Measurements from ENCODE around the gene PTK6.
"Not testable (repeated sequence)": the region's sequence is repeated elsewhere in the genome, so short reads cannot be mapped to it uniquely, and the experiment has no call there.

PTK6 gene

DNA sequence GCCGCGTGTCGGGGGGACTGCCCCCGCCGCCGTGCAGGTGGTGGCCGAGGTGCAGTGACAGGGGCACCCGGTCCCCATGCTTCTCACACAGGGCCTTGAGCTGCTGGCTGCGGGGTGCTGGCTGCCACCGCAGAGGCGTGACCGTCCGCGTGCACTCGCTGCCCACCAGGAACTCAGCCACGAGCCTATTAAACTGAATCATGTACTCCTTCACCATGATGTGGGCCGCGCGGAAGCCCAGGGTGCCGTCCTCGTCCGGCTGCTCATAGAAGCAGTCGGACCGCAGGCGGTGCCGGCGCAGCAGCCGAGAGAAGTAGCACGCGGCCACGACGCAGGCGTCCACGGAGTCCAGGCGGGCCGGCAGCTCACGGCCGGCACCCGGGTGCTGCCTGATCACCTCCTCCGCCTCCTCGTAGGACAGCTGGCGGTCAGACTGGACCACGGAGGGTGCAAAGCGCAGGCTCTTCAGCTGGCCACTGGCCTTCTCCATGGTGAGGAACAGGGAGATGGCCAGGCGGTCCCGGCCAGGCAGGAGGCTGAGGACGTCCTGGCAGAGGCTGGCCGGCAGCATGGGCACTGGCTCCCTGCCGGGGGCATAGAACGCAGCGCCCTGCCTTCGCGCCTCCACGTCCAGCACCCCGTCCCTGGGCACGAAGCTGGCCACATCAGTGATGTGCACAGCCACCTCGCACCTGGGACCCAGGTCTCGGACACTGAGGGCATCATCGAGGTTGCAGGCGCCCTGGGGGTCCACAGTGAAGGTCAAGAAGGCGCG lies 27.0 kb upstream of the PTK6 start:
- Mint-ChIP-seq H3K36me3 (ENCODE audit: low read depth) (peaks cover 25% of the 10 kb centered on the region), H3K4me3 (no peak overlapping the region), H3K27me3 (ENCODE audit: low read depth) (no peaks in the 10 kb centered on the region), H3K9me3 (no peaks in the 10 kb centered on the region), H3K27ac (no peak overlapping the region), H3K4me1 (ENCODE audit: low read depth) (peaks cover 15% of the 10 kb centered on the region)

DNA sequence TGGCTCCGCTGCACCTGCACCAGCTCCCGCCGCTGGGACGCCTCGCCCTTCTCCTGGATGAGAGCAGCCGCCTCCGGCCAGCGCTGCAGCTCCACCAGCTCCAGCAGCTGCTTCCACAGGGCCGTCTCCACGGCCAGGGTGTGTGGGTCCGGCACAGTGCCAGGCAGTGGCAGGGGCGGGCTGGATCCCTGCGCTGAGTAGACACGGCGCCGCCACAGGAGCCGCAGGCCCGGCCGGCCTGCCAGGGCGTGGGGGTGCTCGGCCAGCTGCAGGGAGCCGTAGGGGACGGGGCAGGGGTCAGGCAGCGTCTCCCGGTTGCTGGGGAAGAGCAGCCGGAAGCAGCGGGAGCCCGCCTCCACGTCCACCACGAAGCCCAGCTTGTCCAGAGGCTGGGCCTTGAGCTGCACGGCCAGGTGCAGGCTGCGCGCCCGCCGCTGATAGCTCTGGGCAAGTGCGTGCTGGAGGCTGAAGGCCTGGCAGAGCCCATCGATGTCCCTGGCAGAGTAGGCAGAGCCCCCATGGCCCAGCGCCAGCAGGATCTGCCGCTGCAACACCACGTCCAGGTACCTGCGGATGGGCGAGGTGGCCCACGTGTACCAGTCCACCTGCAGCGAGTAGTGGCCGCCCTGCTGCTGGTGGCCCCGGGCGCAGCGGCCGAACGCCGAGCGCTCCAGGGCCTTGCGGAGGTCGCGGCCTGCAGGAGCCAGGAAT lies 26.2 kb upstream of the PTK6 start:
- Mint-ChIP-seq H3K4me1 (ENCODE audit: low read depth) (peaks cover 11% of the 10 kb centered on the region), H3K27ac (no peak overlapping the region), H3K27me3 (ENCODE audit: low read depth) (no peaks in the 10 kb centered on the region), H3K9me3 (no peaks in the 10 kb centered on the region), H3K36me3 (ENCODE audit: low read depth) (peaks cover 24% of the 10 kb centered on the region), H3K4me3 (no peak overlapping the region)

DNA sequence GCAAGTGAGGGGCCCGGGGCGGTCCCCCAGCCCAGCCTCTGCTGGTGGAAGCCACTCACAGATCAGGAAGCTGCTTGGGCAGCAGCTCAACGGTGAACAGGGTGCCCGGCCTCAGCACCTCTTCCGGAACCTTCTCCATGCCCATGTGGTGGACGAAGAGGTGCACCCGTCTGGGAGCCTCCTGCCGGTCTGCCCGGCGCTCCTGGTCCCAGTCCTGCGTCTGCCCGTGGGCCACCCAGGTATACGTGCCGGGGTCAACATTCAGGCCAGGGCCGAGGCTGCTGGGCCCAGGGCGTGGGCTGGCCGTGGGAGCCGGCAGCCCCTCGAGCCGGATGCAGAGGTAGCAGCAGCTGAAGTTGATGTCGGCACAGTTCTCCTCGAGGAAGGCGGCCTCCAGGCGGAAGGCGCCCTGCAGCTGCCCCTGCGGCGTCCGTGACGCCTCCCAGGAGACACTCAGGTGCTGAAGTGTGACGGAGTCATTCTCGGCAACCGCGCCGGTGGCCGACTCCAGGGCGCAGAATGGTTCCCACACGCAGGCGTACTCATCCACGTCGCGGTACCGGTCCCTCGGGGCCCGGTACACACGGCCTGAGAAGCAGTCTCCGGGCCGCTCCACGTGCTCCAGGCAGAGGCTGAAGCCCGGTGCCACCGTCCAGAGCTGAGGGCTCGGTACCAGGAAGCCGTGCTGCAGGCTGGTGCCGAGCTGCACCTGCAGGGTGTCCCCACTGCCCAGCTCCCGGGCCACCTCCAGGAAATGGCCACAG lies 25.5 kb upstream of the PTK6 start:
- Mint-ChIP-seq H3K4me3 (no peak overlapping the region), H3K4me1 (ENCODE audit: low read depth) (peaks cover 3% of the 10 kb centered on the region), H3K27ac (no peak overlapping the region), H3K9me3 (no peaks in the 10 kb centered on the region), H3K27me3 (ENCODE audit: low read depth) (no peaks in the 10 kb centered on the region), H3K36me3 (ENCODE audit: low read depth) (peaks cover 19% of the 10 kb centered on the region)

DNA sequence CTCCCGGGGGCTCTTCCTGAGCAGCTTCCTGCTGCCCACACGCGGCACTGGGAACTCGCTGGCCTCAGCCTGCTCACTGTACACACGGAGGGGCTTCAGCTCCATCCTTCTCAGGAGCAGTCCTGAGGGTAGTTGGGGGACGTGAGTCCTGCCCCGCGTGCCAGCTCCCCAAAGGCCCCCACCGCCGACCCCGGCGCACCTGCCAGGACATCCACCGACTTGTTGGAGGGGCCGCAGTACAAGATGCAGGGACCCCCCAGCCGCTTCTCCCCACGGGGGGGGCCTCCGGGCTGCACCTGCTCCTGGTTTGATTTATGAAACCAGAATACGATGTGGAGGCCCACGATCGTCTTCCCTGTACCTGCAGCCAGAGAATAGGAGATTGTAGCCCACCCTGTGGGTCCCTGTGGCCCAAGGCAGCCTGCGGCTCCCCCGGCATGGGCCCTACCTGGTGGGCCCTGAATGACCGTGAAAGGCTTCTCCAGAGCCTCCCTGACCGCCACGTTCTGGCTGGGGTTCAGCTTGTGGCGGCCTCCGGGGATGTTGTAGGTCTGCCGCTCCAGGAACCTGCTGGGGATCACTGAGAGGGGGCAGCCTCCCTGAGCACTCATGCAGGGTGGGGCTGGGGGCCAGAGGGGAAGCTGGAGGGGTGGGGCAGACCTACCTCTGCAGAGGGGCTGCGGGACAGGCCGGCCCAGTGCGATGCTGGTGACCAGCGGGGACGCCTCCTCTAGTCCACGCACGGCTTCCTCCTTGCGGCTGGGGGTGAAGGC lies 24.6 kb upstream of the PTK6 start:
- no peaks in the 10 kb centered on the region for H3K27me3 Mint-ChIP-seq (ENCODE audit: low read depth)
- H3K36me3 Mint-ChIP-seq (ENCODE audit: low read depth) = peaks cover 18% of the 10 kb centered on the region
- H3K4me3 Mint-ChIP-seq = no peak overlapping the region
- peaks cover 1% of the 10 kb centered on the region for H3K4me1 Mint-ChIP-seq (ENCODE audit: low read depth)
- H3K27ac Mint-ChIP-seq = no peak overlapping the region
- H3K9me3 Mint-ChIP-seq = no peaks in the 10 kb centered on the region

DNA sequence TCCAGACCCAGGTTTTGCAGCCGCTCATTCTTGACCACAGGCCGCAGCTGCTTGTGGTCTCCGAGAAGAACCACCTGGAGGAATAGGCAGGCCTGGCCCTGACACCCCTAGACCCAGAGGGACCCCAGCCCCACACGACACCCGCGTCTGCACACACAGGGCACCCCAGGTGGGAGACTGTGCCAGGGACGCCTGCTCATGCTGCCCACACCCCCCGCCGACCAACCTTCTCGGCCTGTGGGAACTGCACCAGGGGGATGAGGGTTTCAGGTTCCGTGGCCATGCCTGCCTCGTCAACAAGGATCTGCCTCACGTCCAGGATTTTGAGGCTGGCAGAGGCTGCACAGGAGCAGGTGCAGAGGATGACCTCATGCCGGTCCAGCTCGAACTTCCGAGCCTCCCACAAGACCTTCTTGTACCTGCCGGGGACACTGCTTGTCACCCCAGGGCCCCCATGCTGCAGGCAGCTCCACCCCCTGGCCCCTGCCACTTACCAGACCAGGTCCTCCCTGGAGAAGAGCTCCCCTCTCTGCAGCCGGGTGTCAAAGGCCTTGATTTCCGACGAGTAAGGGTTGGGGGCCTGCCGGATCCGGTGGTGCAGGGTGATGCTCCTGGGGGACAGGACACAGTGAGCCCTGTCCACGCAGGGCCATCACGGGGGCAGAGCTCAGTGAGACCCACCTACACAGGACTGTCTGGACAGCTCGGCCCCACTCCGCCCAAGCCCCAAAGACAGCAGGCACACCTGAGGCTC lies 23.9 kb upstream of the PTK6 start:
- Mint-ChIP-seq H3K27me3 (ENCODE audit: low read depth) (no peaks in the 10 kb centered on the region), H3K27ac (no peak overlapping the region), H3K36me3 (ENCODE audit: low read depth) (peaks cover 18% of the 10 kb centered on the region), H3K4me1 (ENCODE audit: low read depth) (peaks cover 1% of the 10 kb centered on the region), H3K4me3 (no peak overlapping the region), H3K9me3 (no peaks in the 10 kb centered on the region)

DNA sequence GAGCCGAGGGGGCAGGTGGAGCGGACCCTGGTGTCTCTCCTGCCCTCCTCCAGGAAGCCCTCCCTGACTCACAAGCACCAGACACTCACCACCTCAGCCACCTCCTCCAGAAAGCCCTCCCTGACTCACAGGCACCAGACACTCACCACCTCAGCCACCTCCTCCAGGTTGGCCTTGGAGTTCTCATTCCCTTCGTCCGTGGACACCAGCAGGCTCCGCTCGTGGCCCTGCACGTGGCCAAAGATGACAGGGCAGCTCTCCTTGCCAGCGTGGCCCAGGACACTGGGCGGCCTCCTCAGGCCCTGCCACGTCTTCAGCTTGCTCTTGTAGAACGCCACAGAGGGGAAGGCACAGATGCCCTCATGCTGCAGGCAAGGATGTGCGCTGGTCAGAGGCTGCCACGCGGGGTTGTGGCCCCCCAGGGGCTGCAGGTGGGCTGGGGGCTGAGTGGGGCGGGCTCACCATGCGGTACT lies 23.2 kb upstream of the PTK6 start:
- H3K4me3 Mint-ChIP-seq = no peak overlapping the region

DNA sequence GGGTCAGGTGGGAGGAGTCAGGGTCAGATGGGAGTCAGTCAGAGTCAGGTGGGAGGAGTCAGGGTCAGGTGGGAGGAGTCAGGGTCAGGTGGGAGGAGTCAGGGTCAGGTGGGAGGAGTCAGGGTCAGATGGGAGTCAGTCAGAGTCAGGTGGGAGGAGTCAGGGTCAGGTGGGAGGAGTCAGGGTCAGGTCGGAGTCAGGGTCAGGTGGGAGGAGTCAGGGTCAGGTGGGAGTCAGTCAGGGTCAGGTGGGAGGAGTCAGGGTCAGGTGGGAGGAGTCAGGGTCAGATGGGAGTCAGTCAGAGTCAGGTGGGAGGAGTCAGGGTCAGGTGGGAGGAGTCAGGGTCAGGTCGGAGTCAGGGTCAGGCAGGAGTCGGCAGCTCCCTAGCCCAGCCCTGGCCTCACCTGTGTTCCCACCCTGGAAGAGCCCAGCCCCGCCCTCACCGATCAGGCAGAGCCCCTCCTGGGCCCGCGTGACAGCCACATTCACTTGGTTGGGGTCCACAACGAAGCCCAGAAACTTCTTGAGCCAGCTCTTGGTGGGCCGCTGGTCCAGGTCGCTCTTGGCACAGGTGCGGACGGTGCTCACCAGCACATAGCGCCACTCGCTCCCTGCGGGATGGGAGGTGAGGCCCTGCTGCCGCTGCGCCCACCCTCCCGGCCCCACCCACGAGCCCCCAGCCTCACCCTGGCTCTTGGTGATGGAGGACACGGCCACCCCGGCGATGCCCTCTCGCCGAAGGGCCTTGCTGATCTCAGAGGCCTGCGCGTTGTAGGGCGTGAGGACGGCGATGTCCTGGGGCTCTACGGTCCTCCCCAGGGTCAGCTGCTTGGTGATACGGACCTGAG lies 22.5 kb upstream of the PTK6 start:
- not testable (repeated sequence) for H3K9me3 Mint-ChIP-seq; H3K27ac Mint-ChIP-seq; H3K4me1 Mint-ChIP-seq (ENCODE audit: low read depth); H3K27me3 Mint-ChIP-seq (ENCODE audit: low read depth); H3K4me3 Mint-ChIP-seq
- peaks cover 15% of the 10 kb centered on the region for H3K36me3 Mint-ChIP-seq (ENCODE audit: low read depth)

More for the DNA sequence above, 23.2 kb upstream of the PTK6 start:
- H3K4me1 Mint-ChIP-seq (ENCODE audit: low read depth) = peaks cover 1% of the 10 kb centered on the region
- H3K36me3 Mint-ChIP-seq (ENCODE audit: low read depth) = peaks cover 15% of the 10 kb centered on the region
- no peaks in the 10 kb centered on the region for H3K9me3 Mint-ChIP-seq
- no peak overlapping the region for H3K27ac Mint-ChIP-seq
- H3K27me3 Mint-ChIP-seq (ENCODE audit: low read depth) = no peaks in the 10 kb centered on the region

DNA sequence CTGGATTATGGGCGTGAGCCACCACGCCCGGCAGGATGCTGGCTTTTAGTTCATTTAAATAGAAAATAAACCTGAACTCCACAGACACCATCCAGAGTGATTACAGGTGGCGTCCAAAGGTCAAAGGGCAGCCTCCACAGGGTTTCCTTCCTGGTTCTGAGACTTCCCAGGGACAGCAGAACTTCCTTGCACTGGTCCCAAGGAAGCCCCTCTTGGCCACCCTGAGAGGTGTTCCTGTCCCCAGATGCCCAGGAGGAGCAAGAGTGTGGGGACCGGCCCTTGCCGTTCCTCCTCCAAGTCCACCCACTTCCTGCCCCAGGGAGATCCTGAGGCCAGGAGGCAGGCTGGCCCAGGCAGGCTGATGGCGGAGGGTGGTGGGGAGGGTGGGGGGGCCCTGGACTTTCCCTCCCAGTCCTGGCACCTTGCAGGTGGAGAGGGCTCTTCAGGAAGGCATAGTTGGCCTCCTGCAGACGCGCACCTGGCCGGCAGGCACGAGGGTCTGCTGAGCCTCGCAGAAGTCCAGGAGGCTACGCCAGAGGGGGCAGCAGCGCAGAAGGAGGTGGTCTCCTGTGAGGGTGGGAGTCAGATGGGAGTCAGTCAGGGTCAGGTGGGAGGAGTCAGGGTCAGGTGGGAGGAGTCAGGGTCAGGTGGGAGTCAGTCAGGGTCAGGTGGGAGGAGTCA lies 21.8 kb upstream of the PTK6 start:
- Mint-ChIP-seq H3K9me3 (no peaks in the 10 kb centered on the region), H3K4me1 (ENCODE audit: low read depth) (peaks cover 1% of the 10 kb centered on the region), H3K4me3 (no peak overlapping the region), H3K36me3 (ENCODE audit: low read depth) (peaks cover 13% of the 10 kb centered on the region), H3K27ac (no peak overlapping the region), H3K27me3 (ENCODE audit: low read depth) (no peaks in the 10 kb centered on the region)

DNA sequence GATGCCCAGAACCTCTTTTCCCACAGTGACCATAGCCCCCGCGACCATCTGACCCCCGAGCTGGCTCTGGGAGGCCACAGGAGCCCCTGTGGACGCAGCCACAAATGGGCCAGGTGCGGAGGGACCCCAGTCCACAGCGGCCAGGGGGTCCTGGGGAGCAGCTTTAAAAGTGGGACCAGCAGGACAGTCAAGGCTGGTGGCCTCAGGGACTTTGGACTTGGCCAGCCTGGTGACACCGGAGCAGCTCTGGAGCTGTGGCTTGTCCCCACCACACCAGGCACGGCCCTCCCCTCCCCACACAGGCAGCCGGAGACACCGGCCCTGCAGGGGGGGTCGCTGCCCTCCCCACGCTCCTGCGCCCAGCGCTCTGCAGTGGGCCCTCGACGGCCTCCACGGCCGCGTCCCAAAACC lies 20.3 kb upstream of the PTK6 start:
- Mint-ChIP-seq H3K4me1 (ENCODE audit: low read depth) (peaks cover 6% of the 10 kb centered on the region), H3K27ac (no peak overlapping the region), H3K9me3 (no peaks in the 10 kb centered on the region), H3K36me3 (ENCODE audit: low read depth) (peaks cover 13% of the 10 kb centered on the region), H3K27me3 (ENCODE audit: low read depth) (peaks cover 5% of the 10 kb centered on the region), H3K4me3 (no peak overlapping the region)

DNA sequence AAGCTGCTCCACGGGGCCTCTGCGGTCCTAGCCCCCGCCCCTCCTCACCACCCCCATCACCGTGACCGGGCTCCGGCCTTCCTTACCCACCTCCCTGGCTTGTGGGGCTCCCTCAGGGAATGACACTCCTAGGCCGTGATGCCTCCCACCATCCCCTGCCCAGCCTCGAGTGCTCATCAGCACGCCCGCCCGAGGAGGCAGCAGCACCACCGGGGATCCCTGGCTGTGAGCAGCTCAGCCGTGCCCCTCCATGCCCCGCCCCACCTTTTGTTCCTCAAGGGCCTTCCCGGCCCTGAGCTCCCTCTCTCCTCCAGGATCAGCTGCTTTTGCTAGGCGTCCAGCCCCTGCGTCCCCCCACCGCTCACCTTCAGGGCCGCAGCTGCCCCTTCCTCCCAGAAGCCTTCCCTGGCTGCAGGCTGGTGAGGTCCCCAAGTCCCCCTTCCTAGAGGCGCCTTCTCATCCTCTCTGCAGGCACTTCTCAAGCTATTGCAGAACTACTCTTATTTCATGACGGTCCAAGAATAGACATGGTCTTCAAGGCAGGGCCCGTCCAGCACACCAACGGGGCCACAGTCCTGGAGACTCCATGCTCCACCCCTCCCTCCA lies 19.8 kb upstream of the PTK6 start:
- no peak overlapping the region for H3K4me3 Mint-ChIP-seq
- peaks cover 13% of the 10 kb centered on the region for H3K36me3 Mint-ChIP-seq (ENCODE audit: low read depth)
- H3K27me3 Mint-ChIP-seq (ENCODE audit: low read depth) = peaks cover 6% of the 10 kb centered on the region
- peaks cover 7% of the 10 kb centered on the region for H3K4me1 Mint-ChIP-seq (ENCODE audit: low read depth)
- no peak overlapping the region for H3K27ac Mint-ChIP-seq
- no peaks in the 10 kb centered on the region for H3K9me3 Mint-ChIP-seq

DNA sequence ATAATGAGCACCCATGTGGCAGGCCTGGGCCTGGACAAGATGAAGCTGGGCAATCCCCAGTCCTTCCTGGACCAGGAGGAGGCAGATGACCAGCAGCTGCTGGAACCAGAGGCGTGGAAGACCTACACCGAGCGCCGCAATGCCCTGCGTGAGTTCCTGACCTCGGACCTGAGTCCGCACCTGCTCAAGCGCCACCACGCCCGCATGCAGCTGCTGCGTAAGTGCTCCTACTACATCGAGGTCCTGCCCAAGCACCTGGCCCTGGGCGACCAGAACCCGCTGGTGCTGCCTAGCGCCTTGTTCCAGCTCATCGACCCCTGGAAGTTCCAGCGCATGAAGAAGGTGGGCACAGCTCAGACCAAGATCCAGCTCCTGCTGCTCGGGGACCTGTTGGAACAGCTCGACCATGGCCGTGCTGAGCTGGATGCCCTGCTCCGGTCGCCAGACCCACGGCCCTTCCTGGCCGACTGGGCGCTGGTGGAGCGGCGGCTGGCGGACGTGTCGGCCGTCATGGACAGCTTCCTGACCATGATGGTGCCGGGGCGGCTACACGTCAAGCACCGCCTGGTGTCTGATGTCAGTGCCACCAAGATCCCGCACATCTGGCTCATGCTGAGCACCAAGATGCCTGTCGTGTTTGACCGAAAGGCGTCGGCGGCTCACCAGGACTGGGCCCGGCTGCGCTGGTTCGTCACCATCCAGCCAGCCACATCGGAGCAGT lies 18.6 kb upstream of the PTK6 start:
- no peaks in the 10 kb centered on the region for H3K9me3 Mint-ChIP-seq
- no peak overlapping the region for H3K4me3 Mint-ChIP-seq
- peaks cover 9% of the 10 kb centered on the region for H3K27me3 Mint-ChIP-seq (ENCODE audit: low read depth)
- H3K27ac Mint-ChIP-seq = no peak overlapping the region
- peaks cover 11% of the 10 kb centered on the region for H3K36me3 Mint-ChIP-seq (ENCODE audit: low read depth)
- peaks cover 10% of the 10 kb centered on the region for H3K4me1 Mint-ChIP-seq (ENCODE audit: low read depth)

Data from T-helper 1 cell treated with Interleukin-12 subunit alpha and Interleukin-12 subunit beta and Interleukin-4 antibody, amounts not matched to agents 30 μg/mL and 1 μg/mL, for 36 hours (primary cell).